ENCODE results near the gene TTC21A. TPM values are rescaled to one million over a fixed set of nuclear protein-coding genes. Genes with fewer than 3 reads are reported as not detected.

TTC21A gene, protein sequence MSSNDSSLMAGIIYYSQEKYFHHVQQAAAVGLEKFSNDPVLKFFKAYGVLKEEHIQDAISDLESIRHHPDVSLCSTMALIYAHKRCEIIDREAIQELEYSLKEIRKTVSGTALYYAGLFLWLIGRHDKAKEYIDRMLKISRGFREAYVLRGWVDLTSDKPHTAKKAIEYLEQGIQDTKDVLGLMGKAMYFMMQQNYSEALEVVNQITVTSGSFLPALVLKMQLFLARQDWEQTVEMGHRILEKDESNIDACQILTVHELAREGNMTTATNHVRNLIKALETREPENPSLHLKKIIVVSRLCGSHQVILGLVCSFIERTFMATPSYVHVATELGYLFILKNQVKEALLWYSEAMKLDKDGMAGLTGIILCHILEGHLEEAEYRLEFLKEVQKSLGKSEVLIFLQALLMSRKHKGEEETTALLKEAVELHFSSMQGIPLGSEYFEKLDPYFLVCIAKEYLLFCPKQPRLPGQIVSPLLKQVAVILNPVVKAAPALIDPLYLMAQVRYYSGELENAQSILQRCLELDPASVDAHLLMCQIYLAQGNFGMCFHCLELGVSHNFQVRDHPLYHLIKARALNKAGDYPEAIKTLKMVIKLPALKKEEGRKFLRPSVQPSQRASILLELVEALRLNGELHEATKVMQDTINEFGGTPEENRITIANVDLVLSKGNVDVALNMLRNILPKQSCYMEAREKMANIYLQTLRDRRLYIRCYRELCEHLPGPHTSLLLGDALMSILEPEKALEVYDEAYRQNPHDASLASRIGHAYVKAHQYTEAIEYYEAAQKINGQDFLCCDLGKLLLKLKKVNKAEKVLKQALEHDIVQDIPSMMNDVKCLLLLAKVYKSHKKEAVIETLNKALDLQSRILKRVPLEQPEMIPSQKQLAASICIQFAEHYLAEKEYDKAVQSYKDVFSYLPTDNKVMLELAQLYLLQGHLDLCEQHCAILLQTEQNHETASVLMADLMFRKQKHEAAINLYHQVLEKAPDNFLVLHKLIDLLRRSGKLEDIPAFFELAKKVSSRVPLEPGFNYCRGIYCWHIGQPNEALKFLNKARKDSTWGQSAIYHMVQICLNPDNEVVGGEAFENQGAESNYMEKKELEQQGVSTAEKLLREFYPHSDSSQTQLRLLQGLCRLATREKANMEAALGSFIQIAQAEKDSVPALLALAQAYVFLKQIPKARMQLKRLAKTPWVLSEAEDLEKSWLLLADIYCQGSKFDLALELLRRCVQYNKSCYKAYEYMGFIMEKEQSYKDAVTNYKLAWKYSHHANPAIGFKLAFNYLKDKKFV (N-terminal part only)
- total RNA-seq (2016; rRNA removed; fragmentation: Illumina TruSeq; extraction: Trizol) (0.31 and 0.39 TPM in 2 replicates), polyA plus RNA-seq (2011; rRNA removed) (1.5 and 1.6 TPM in 2 replicates), polyA minus RNA-seq (2011; rRNA and poly(A)+ RNA removed; ENCODE audit: low replicate concordance) (1.4 and 2.3 TPM in 2 replicates), Bru-seq, nascent RNA (percentile 36 among the genes with signal in this experiment), BruChase-seq, experiment 1, labeled RNA remaining after a 6-hour chase (percentile 29 among the genes with signal in this experiment), BruChase-seq, experiment 2, labeled RNA remaining after a 2-hour chase (percentile 37 among the genes with signal in this experiment)
- 0.88 TPM in 1 of 2 replicates, not detected in the other for total RNA-seq (2016; cell fraction: cytosol; rRNA removed; fragmentation: Illumina TruSeq; extraction: Trizol; ENCODE audit: low read depth)
- 0.26 and 0.36 TPM in 2 replicates for total RNA-seq (2016; cell fraction: insoluble cytoplasmic fraction; rRNA removed; fragmentation: Illumina TruSeq; extraction: Trizol)
- total RNA-seq (2016; cell fraction: membrane; rRNA removed; fragmentation: Illumina TruSeq; extraction: Trizol) = 0.07 and 0.22 TPM in 2 replicates
- 0.50 and 2.4 TPM in 2 replicates for total RNA-seq (2016; cell fraction: nucleus; rRNA removed; fragmentation: Illumina TruSeq; extraction: Trizol)
- 0.27 and 0.48 TPM in 2 replicates for polyA plus RNA-seq (2011; cell fraction: cytosol; rRNA removed)
- polyA plus RNA-seq (2011; cell fraction: nucleus; rRNA removed) = 4.9 and 6.3 TPM in 2 replicates
- polyA plus RNA-seq (2012) = 0.63 and 0.74 TPM in 2 replicates
- polyA plus RNA-seq (2016; cell fraction: cytosol; fragmentation: Illumina TruSeq; extraction: Trizol; ENCODE audit: low read depth) = 0.08 and 0.12 TPM in 2 replicates
- polyA plus RNA-seq (2016; cell fraction: insoluble cytoplasmic fraction; fragmentation: Illumina TruSeq; extraction: Trizol; ENCODE audit: low read depth) = 0.25 and 0.41 TPM in 2 replicates
- 0.14 and 0.63 TPM in 2 replicates for polyA plus RNA-seq (2016; cell fraction: membrane; fragmentation: Illumina TruSeq; extraction: Trizol; ENCODE audit: low read depth)
- polyA plus RNA-seq (2016; cell fraction: nucleus; fragmentation: Illumina TruSeq; extraction: Trizol; ENCODE audit: insufficient read depth, low read depth) = 2.2 TPM in 2 replicates
- 0.53 TPM in 1 of 2 replicates, not detected in the other for polyA minus RNA-seq (2011; cell fraction: cytosol; rRNA and poly(A)+ RNA removed)
- 3.1 and 5.3 TPM in 2 replicates for polyA minus RNA-seq (2011; cell fraction: nucleus; rRNA and poly(A)+ RNA removed)
- long read RNA-seq, experiment 1 = 0 reads
- long read RNA-seq, experiment 2, partial matches to known transcripts = 1 of 1 reads
- long read RNA-seq, experiment 2, other reads (novel, unspliced or antisense) = 0 of 1 reads

DNA sequence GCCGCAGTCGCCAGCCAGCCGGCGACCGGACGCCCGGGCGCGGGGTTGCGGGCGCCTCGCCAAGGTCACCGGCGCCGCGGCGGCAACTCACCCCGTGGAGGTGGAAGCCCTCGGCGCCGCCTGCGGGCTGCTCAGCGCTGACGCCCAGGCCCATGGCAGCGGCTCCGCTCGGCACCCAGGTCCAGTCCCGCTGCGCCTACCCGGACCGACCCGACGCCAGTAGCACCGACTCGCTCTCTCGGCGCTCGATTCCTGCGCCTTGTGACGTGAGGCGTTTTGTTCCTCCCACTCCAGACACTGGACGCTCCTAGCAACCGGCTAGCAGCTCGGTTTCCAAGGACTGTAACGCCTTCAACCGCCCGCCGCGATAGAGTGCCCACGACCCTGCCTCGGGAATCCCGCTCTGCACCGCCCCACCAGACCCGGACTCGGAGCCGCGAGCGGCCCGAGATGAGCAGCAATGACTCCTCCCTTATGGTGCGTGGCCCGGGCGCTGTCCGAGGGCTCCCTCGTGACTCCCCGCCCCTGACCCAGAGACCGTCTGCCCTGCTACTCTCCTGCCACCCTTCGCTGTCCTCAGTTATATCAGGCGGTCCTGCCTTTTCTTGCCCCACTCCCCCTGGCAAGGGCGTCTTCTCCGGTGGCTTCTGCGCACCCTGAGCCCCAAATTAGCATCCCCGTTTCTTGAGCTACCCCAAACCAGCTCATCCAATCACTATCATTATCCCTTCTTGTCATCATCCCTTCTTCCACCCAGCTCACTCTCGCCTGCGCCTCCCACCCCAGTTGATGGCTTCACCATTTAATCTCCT lies at the start of gene TTC21A, which contains the start of gene GORASP1:
TTC21A (plus strand) TSS at position 293 of the 812 bp plus-strand sequence; CDS start at position 451, 158 bp downstream.
GORASP1 (minus strand) TSS at position 240 of the 812 bp plus-strand sequence; CDS start at position 154, 86 bp downstream.
- peak; percentile 42 for FAIRE-seq
- ChIA-PET CTCF (ENCODE audit: low intra/inter-chr PET ratio, low total read pairs) (no interaction called here), POLR2A (interaction anchor here (0.7 to 1.0 kb wide), 4 partner anchors 20 to 181 kb away, joined by 3 read pairs; no protein-coding TSS in a partner anchor)
- ATAC-seq = peak; percentile 79
- Histone ChIP-seq H3K9ac (ENCODE audit: insufficient read depth, low read depth, low read length) (peak within 1 kb of the TSS; percentile 90), H3K4me2 (ENCODE audit: low read depth, low read length) (peak within 1 kb of the TSS; percentile 97), H3K27me3 (ENCODE audit: control insufficient read depth in 1 of 2, insufficient read depth in 2 of 2, low read length in 2 of 2) (no peaks in the 10 kb centered on the region; a peak in 1 of 5 replicates), H3K9me3 (ENCODE audit: low read length) (no peaks in the 10 kb centered on the region), H2AFZ (ENCODE audit: low read length) (peak within 1 kb of the TSS; percentile 16), H3K4me3 (replicated peaks in 1 of 3; ENCODE audit: insufficient read depth in 1 of 3, low read depth in 2 of 3, low read length in 3 of 3) (peak within 1 kb of the TSS; percentile 85 to 94 (median 87)), H3K36me3 (replicated peaks in 1 of 2; ENCODE audit: control insufficient read depth in 1 of 2, insufficient read depth in 2 of 2, low read length in 2 of 2) (no peaks in the 10 kb centered on the region; a peak in 1 of 5 replicates), H3K79me2 (ENCODE audit: insufficient read depth, low read length) (peaks cover 20% of the 10 kb centered on the region), H3K27ac (ENCODE audit: extremely low read length, insufficient read depth, low read length) (peak within 1 kb of the TSS; percentile 72), H4K20me1 (ENCODE audit: insufficient read depth, low read length) (no peaks in the 10 kb centered on the region), H3K4me1 (ENCODE audit: insufficient read depth, low read length) (peaks cover 38% of the 10 kb centered on the region)
- BruUV-seq (replicated peaks) = no TSS peak
- intact Hi-C loops (cut with micrococcal nuclease; ENCODE audit: unreplicated experiment) = loop anchor here (5.0 kb wide), 1 partner anchor 180 kb away; no protein-coding TSS in a partner anchor
- DNase-seq (ENCODE audit: low spot score) = peak; percentile 76
- in situ Hi-C loops (cut with HindIII; ENCODE audit: extremely low pct_ligation_motif_present, low pct_unique_long_range_greater_than_20kb) = no loop called here
- WGBS (ENCODE audit: low lambda C conversion rate) = 4% methylated on average over 16 of the region's 74 CpGs
- TF ChIP-seq SAFB2 (CRISPR knock-in tag; IDR thresholded peaks at IDR 0.05; ENCODE audit: borderline replicate concordance, low read depth) (0 out of 2 replicates have a peak, but pooled peaks have one; percentile 72), RXRB (CRISPR knock-in tag; IDR thresholded peaks at IDR 0.05; ENCODE audit: borderline replicate concordance) (0 out of 2 replicates have a peak, but pooled peaks have one; percentile 30), ZNF687 (CRISPR knock-in tag; IDR thresholded peaks at IDR 0.05) (peak; percentile 62), MTA3 (CRISPR knock-in tag; IDR thresholded peaks at IDR 0.05) (no peak), ZNF331 (CRISPR knock-in tag; IDR thresholded peaks at IDR 0.05) (0 out of 2 replicates have a peak, but pooled peaks have one; percentile 36)
- TF ChIP-seq, protein P1, sequence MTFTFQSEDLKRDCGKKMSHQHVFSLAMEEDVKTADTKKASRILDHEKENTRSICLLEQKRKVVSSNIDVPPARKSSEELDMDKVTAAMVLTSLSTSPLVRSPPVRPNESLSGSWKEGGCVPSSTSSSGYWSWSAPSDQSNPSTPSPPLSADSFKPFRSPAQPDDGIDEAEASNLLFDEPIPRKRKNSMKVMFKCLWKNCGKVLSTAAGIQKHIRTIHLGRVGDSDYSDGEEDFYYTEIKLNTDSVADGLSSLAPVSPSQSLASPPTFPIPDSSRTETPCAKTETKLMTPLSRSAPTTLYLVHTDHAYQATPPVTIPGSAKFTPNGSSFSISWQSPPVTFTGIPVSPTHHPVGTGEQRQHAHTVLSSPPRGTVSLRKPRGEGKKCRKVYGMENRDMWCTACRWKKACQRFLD (CRISPR knock-in tag; IDR thresholded peaks at IDR 0.05; ENCODE audit: borderline replicate concordance) = no peak

Data from HepG2 (cell line).